Kidney (tissue), 14 donors: Measurements from ENCODE around the gene RAB11B. TPM values are rescaled to one million over a fixed set of nuclear protein-coding genes. Genes with fewer than 3 reads are reported as not detected.
A peak's percentile ranks its signal among the peaks of the same experiment; 100 is the strongest.

ENCODE experiments used
- DNase-seq, 5 donors: peaks; one replicate each; pipeline ENCODE4 v3.0.0-alpha.2; 2013 to 2020
- FAIRE-seq: peaks from 2 replicates; lab custom pipeline; 2012; peaks lifted over from hg19 to GRCh38; lab: Jason Lieb, UNC
- H3K27ac ChIP-seq, 2 donors: one replicate each; pipeline ENCODE4 v1.7.0; 2013; ENCODE audit warnings: low read depth in 2 of 2, low read length in 2 of 2, inconsistent platforms in 1 of 2
- H3K27me3 ChIP-seq: one replicate; pipeline ENCODE4 v1.7.1; 2013; ENCODE audit warnings: low read length, inconsistent platforms; ENCODE audit not compliant: control insufficient read depth, insufficient read depth
- H3K36me3 ChIP-seq, 3 donors: one replicate each; pipeline versions ENCODE4 v1.7.0 to v1.7.1; 2013; ENCODE audit warnings: low read length in 3 of 3, control low read depth in 1 of 3, inconsistent platforms in 1 of 3; ENCODE audit not compliant: insufficient read depth in 3 of 3, control insufficient read depth in 2 of 3
- H3K4me1 ChIP-seq, 3 donors: one replicate each; pipeline versions ENCODE4 v1.7.0 to v1.7.1; 2013; ENCODE audit warnings: low read length in 3 of 3, inconsistent platforms in 1 of 3, low read depth in 1 of 3; ENCODE audit not compliant: control insufficient read depth in 2 of 3, insufficient read depth in 2 of 3
- H3K4me3 ChIP-seq, 3 donors: one replicate each; pipeline versions ENCODE4 v1.7.0 to v1.8.1; 2013; ENCODE audit warnings: low read length in 3 of 3, control low read depth in 1 of 3, inconsistent platforms in 1 of 3
- H3K9ac ChIP-seq, 3 donors: one replicate each; pipeline versions ENCODE4 v1.7.0 to v1.7.1; 2013; ENCODE audit warnings: low read length in 3 of 3, control low read depth in 1 of 3, inconsistent platforms in 1 of 3
- H3K9me3 ChIP-seq, 3 donors: one replicate each; pipeline versions ENCODE4 v1.7.0 to v1.7.1; 2013; ENCODE audit warnings: low read length in 3 of 3, control low read depth in 1 of 3, inconsistent platforms in 1 of 3; ENCODE audit not compliant: control insufficient read depth in 2 of 3, insufficient read depth in 1 of 3
- CTCF ChIP-seq: IDR thresholded peaks from 3 replicates; pipeline ENCODE4 v1.5.1; 2012; ENCODE audit warnings: mild to moderate bottlenecking, moderate library complexity, borderline replicate concordance; ENCODE audit not compliant: insufficient read depth; ENCODE audit errors: extremely low read depth
- intact Hi-C: fragments of 100-400 bp; cut with DNase I; formaldehyde crosslinking; loops from one replicate; pipeline ENCODE4 v1.11.1; 2022
- polyA plus RNA-seq: library from polyadenylated mRNA; stranded (reverse); fragments of 350-450 nt; fragmentation: Illumina TruSeq; extraction: RNeasy Lipid Tissue Mini Kit (QIAGEN cat#74804); gene quantifications from one replicate; pipeline ENCODE4 v1.2.3, GENCODE V29; 2014; ENCODE audit warnings: low read depth, low replicate concordance; ENCODE audit not compliant: insufficient read depth
- total RNA-seq: library from RNA; stranded (reverse); fragmentation: NEBNext Ultra II Directional; extraction: Animal tissue kit (Norgen Biotek cat#: 25700); gene quantifications from one replicate; pipeline ENCODE4 v1.2.1, GENCODE V29; 2021
- donor health status: control.
- donor health status: control.
- donor health status: control.
- donor health status: control.
- donor health status: control.
- donor health status: DM: yes; HTN: yes; CAD: no.
- donor health status: Normal renal cell carcinoma (clear cell type).

Gene RAB11B
- total and polyA plus RNA-seq, 2 donors from 2014 or later, result 146 to 148 TPM

DNA sequence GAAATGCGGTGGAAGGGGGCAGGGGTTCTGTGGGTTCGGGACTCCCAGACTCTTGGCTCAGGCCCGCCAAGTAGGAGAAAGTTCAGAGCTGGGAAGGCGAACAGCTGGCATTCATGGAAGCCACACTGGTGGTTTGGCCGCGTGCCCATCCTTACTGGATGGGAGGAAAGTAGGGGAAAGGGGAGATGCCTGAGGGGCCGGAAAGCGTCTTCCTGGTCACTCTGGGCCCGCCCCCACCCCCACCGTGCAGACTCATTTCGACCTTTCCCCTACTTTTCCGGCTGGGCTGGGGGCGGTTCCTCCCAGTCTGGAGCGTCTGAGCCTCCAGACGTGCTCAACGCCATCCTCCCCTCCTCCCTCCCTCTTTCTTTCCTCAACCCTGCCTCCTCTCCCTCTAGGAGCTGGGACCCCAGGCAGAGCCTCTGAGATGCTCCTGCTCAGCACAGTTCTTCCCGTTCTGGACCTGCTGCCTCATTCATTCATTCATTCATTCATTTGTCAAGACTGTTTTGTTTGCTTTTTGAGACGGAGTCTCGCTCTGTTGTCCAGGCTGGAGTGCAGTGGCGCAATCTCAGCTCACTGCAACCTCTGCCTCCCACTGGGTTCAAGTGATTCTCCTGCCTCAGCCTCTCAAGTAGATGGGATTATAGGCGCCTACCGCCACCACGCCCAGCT, 22.7 kb upstream of the RAB11B start:
- Histone ChIP-seq H3K4me3 (no peak overlapping the region), H3K4me1 (peaks cover 0 to 20% (median 3%) of the 10 kb centered on the region in 3 donors)

GRCh38 chr19:8370176-8371010, 19.8 kb upstream of the RAB11B start:
- H3K36me3 ChIP-seq, result no peaks in the 10 kb centered on the region
- no peaks in the 10 kb centered on the region for H3K27me3 ChIP-seq
- no peak for FAIRE-seq
- peak in 1 of 5 donors; percentile 42 for DNase-seq
- no peak overlapping the region for H3K9ac ChIP-seq
- no peak for TF ChIP-seq CTCF
- H3K4me3 ChIP-seq, result no peak overlapping the region
- no peak overlapping the region for H3K27ac ChIP-seq
- H3K9me3 ChIP-seq, result no peaks in the 10 kb centered on the region
- intact Hi-C loops, result no loop called here
- peaks cover 0 to 12% (median 3%) of the 10 kb centered on the region in 3 donors for H3K4me1 ChIP-seq

More for the DNA sequence above, 22.7 kb upstream of the RAB11B start:
- Histone ChIP-seq H3K9me3 (no peaks in the 10 kb centered on the region), H3K36me3 (no peaks in the 10 kb centered on the region), H3K9ac (no peak overlapping the region), H3K27me3 (peaks cover 3% of the 10 kb centered on the region), H3K27ac (peak overlapping the region; percentile 37 to 47)
- DNase-seq, result peak; percentile 93 to 98 (median 93)
- no peak for FAIRE-seq
- intact Hi-C loops, result no loop called here
- TF ChIP-seq CTCF, result no peak

DNA sequence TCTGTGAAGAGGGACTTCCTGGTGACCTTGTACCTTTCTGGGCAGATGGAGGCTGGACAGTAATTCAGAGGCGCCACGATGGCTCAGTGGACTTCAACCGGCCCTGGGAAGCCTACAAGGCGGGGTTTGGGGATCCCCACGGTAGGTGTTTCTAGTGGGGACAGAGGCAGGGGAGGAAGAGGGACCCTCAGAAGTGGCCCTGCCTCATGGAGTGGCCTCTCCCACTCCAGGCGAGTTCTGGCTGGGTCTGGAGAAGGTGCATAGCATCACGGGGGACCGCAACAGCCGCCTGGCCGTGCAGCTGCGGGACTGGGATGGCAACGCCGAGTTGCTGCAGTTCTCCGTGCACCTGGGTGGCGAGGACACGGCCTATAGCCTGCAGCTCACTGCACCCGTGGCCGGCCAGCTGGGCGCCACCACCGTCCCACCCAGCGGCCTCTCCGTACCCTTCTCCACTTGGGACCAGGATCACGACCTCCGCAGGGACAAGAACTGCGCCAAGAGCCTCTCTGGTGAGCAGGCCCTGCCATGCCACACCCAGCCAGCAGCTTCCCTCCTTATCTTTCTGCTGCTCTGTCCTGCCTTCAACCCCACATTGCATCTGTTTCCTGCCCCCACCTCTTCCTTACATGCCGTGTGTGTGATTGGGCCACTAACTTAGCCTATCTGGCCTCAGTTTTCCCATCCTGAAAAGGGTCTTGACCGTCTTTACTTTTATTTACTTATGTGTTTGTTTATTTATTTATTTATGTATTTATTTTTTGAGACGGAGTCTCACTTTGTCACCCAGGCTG, 19.0 kb upstream of the RAB11B start:
- H3K4me3 ChIP-seq, result no peak overlapping the region
- no peak overlapping the region for H3K9ac ChIP-seq
- TF ChIP-seq CTCF, result no peak
- H3K4me1 ChIP-seq, result peaks cover 0 to 12% (median 3%) of the 10 kb centered on the region in 3 donors
- H3K27me3 ChIP-seq, result no peaks in the 10 kb centered on the region
- H3K9me3 ChIP-seq, result no peaks in the 10 kb centered on the region
- intact Hi-C loops, result no loop called here
- DNase-seq (peak in 1 of 5 donors; percentile 37), FAIRE-seq (no peak)
- H3K27ac ChIP-seq, result no peak overlapping the region
- no peaks in the 10 kb centered on the region for H3K36me3 ChIP-seq
